A673 (cell line): ENCODE data around the gene MYL6B. TPM values are rescaled to one million over a fixed set of nuclear protein-coding genes. Genes with fewer than 3 reads are reported as not detected.

ENCODE experiments used
- BruUV-seq: library from RNA; stranded (reverse); fragments of 400-500 nt; replicated peaks from 2 replicates; lab custom pipeline; 2021; lab: Mats Ljungman, UMichigan
- CTCF ChIA-PET: fragments of 300-600 bp; sonication (Branson Sonifier 250); formaldehyde crosslinking; loops from one replicate; lab custom pipeline; 2022; ENCODE audit warnings: antibody characterized with exemption; lab: Charles Lee
- POLR2A ChIA-PET: fragments of 300-600 bp; sonication (Branson Sonifier 250); formaldehyde crosslinking; loops from one replicate; lab custom pipeline; 2022; ENCODE audit warnings: antibody characterized with exemption; ENCODE audit not compliant: low non-redundant PET; lab: Charles Lee
- DNase-seq: peaks from one replicate; pipeline ENCODE4 v3.0.0-alpha.2; 2015; ENCODE audit warnings: low spot score
- H3K27ac ChIP-seq: fragments of 200-600 bp; sonication (generic); 2 replicates; pipeline ENCODE4 v1.5.1; 2016; ENCODE audit warnings: mixed run types, low read depth, mild to moderate bottlenecking, mixed read lengths, antibody characterized with exemption, low read length; ENCODE audit not compliant: poor library complexity, severe bottlenecking
- H3K27me3 ChIP-seq: fragments of 200-600 bp; sonication (generic); replicated peaks from 2 replicates; pipeline ENCODE4 v1.6.1; 2017; ENCODE audit warnings: mixed run types, low read depth, mild to moderate bottlenecking, mixed read lengths, antibody characterized with exemption, low read length; ENCODE audit not compliant: insufficient read depth, poor library complexity
- H3K36me3 ChIP-seq: fragments of 200-600 bp; sonication (generic); 2 replicates; pipeline ENCODE4 v1.6.1; 2016; ENCODE audit warnings: mixed run types, mild to moderate bottlenecking, mixed read lengths, antibody characterized with exemption, low read length; ENCODE audit not compliant: insufficient read depth, poor library complexity, severe bottlenecking
- H3K4me1 ChIP-seq: fragments of 200-600 bp; sonication (generic); 2 replicates; pipeline ENCODE4 v1.6.1; 2017; ENCODE audit warnings: mixed run types, mild to moderate bottlenecking, mixed read lengths, antibody characterized with exemption, low read length; ENCODE audit not compliant: insufficient read depth, poor library complexity, severe bottlenecking
- H3K4me3 ChIP-seq: fragments of 200-600 bp; sonication (generic); 2 replicates; pipeline ENCODE4 v1.5.1; 2016; ENCODE audit warnings: low read depth, mixed run types, mild to moderate bottlenecking, mixed read lengths, low read length; ENCODE audit not compliant: poor library complexity, severe bottlenecking
- H3K9me3 ChIP-seq: fragments of 200-600 bp; sonication (generic); 2 replicates; pipeline ENCODE4 v1.6.1; 2016; ENCODE audit warnings: mixed run types, low read depth, mild to moderate bottlenecking, mixed read lengths, antibody characterized with exemption, low read length; ENCODE audit not compliant: poor library complexity, severe bottlenecking
- EZH2 ChIP-seq: fragments of 200-600 bp; sonication (generic); IDR thresholded peaks from 2 replicates; pipeline ENCODE4 v1.6.1; 2017; ENCODE audit warnings: borderline replicate concordance, low read depth, mild to moderate bottlenecking, mixed read lengths, antibody characterized with exemption, low read length; ENCODE audit not compliant: poor library complexity, severe bottlenecking
- intact Hi-C: fragments of 100-400 bp; cut with micrococcal nuclease; formaldehyde crosslinking; loops from one replicate; pipeline ENCODE4 v1.10.0; 2022; ENCODE audit not compliant: unreplicated experiment
- total RNA-seq: library from RNA; stranded (reverse); gene quantifications from 2 replicates; pipeline ENCODE4 v1.2.3, GENCODE V29; 2021
- TF ChIP-seq, protein P1 (sequence below): fragments of 300-800, 200-600 bp; sonication (generic); conservative IDR thresholded peaks from 2 replicates; pipeline ENCODE4 v1.5.1; 2017; ENCODE audit warnings: low read depth, mild to moderate bottlenecking, antibody characterized with exemption, low read length, moderate library complexity, mixed read lengths

The MYL6B gene
- total RNA-seq, 1 experiment from 2014 or later = 180 TPM

DNA sequence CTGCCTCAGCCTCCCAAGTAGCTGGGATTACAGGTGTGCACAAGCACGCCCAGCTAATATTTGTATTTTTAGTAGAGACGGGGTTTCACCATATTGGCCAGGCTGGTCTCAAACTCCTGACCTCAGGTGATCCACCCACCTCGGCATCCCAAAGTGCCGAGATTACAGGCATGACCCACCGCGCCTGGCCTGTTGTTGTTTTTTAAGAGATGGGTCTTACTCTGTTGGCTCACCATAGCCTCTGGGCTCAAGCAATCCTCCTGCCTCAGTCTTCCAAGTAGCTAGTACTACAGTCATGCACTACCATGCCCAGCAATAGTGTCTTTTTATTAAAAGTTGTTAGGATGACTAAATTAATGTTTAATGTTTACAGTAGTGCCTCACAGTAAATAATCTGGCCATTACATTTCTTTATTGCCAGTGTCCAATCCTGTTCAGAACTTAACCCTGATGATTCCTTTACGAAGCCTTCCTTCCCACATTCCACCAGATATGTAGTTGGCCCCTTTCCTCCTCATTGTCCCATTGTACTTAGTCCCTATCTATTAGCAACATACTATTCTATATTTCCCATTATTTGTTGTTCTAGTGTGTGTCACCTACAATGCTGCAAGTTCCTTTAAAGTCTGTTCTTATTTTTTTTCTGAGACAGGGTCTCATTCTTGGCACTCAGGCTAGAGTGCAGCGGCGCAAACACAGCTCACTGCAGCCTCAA, 45.7 kb downstream of the MYL6B start:
- intact Hi-C loops = no loop called here

DNA sequence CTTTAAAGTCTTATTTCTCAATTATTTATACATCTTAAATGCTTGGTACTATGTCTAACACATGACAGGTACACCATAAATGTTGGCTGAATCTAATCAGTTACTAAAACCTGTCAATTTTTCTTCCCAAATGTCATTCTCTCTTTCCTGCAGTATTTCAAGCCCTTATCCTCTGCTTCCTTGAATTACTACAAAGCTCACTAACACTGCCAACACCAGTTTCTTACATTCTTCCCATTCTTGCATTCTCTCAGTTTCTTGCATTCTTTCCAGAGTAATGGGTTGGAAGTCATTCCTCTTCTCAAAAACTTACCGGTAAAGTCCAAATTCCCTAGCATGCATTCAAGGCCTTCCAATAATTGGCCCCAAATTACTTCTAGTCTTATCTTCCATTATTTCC, 46.4 kb downstream of the MYL6B start:
- no peak for DNase-seq
- no peak overlapping the region for H3K4me3 ChIP-seq
- no peaks in the 10 kb centered on the region for H3K27me3 ChIP-seq
- CTCF ChIA-PET = interaction anchor here (0.6 to 0.8 kb wide), 2 partner anchors 9 to 28 kb away, joined by 3 read pairs; partner anchors contain the start of gene SMARCC2
- BruUV-seq = no TSS peak
- peaks cover 9% of the 10 kb centered on the region for H3K4me1 ChIP-seq
- H3K36me3 ChIP-seq = no peaks in the 10 kb centered on the region
- H3K27ac ChIP-seq = no peak overlapping the region
- POLR2A ChIA-PET = no interaction called here
- intact Hi-C loops = no loop called here
- no peak for TF ChIP-seq EZH2
- TF ChIP-seq, protein P1, sequence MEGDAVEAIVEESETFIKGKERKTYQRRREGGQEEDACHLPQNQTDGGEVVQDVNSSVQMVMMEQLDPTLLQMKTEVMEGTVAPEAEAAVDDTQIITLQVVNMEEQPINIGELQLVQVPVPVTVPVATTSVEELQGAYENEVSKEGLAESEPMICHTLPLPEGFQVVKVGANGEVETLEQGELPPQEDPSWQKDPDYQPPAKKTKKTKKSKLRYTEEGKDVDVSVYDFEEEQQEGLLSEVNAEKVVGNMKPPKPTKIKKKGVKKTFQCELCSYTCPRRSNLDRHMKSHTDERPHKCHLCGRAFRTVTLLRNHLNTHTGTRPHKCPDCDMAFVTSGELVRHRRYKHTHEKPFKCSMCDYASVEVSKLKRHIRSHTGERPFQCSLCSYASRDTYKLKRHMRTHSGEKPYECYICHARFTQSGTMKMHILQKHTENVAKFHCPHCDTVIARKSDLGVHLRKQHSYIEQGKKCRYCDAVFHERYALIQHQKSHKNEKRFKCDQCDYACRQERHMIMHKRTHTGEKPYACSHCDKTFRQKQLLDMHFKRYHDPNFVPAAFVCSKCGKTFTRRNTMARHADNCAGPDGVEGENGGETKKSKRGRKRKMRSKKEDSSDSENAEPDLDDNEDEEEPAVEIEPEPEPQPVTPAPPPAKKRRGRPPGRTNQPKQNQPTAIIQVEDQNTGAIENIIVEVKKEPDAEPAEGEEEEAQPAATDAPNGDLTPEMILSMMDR = no peak
- no peaks in the 10 kb centered on the region for H3K9me3 ChIP-seq

More for the DNA sequence above, 45.7 kb downstream of the MYL6B start:
- Histone ChIP-seq H3K9me3 (no peaks in the 10 kb centered on the region), H3K4me3 (no peak overlapping the region), H3K27me3 (no peaks in the 10 kb centered on the region), H3K27ac (no peak overlapping the region), H3K4me1 (peaks cover 9% of the 10 kb centered on the region), H3K36me3 (no peaks in the 10 kb centered on the region)
- no peak for DNase-seq
- CTCF ChIA-PET = interaction anchor here (0.6 kb wide), 1 partner anchor 29 kb away, joined by 3 read pairs; no protein-coding TSS in a partner anchor
- TF ChIP-seq, protein P1 = no peak
- TF ChIP-seq EZH2 = no peak
- BruUV-seq = no TSS peak
- POLR2A ChIA-PET = no interaction called here

DNA sequence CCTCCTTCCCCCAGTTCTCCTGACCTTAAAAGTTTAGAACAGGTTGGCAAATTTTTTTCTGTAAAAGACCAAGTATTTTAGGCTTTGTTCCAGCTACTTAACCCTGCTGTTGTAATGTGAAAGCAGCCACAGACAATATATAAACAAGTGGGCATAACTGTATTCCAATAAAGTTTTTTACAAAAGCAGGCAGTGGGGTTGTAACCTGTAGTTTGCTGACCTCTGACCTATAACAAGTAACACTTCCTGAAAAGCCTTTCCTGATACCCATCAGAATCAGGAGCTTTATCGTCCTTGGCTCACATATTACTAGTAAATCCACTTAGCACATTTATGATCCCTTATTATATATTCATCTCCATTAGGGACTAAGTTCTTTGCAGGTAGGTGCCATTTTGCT, 50.0 kb downstream of the MYL6B start:
- DNase-seq = no peak
- Histone ChIP-seq H3K4me1 (peaks cover 5% of the 10 kb centered on the region), H3K27me3 (no peaks in the 10 kb centered on the region), H3K4me3 (no peak overlapping the region), H3K9me3 (no peaks in the 10 kb centered on the region), H3K27ac (no peak overlapping the region), H3K36me3 (peaks cover 20% of the 10 kb centered on the region)
- POLR2A ChIA-PET = no interaction called here
- no peak for TF ChIP-seq EZH2
- TF ChIP-seq, protein P1 = no peak
- CTCF ChIA-PET = no interaction called here
- no TSS peak for BruUV-seq
- intact Hi-C loops = no loop called here
